Common myeloid progenitor, CD34-positive (primary cell): ENCODE measurements around the gene CDH13.

Source experiments
- CTCF ChIA-PET: fragments of 350-600 bp; sonication (Branson Sonifier 250); formaldehyde crosslinking; loops from one replicate; lab custom pipeline; 2021; ENCODE audit warnings: antibody characterized with exemption; lab: Charles Lee
- POLR2A ChIA-PET: fragments of 350-600 bp; sonication (Branson Sonifier 250); formaldehyde crosslinking; loops from one replicate; lab custom pipeline; 2021; ENCODE audit warnings: antibody characterized with exemption; lab: Charles Lee
- DNase-seq, 3 donors: peaks; one replicate each; pipeline versions ENCODE4 v3.0.0 to v3.0.0-alpha.2; 2013
- H3K27ac ChIP-seq, 2 experiments: 1 replicate in 1 of 2; 2 replicates in 1 of 2; pipeline ENCODE4 v1.7.0; 2013; ENCODE audit warnings: inconsistent platforms in 2 of 2, low read length in 2 of 2, mild to moderate bottlenecking in 2 of 2, low read depth in 1 of 2, moderate library complexity in 1 of 2; ENCODE audit not compliant: severe bottlenecking in 2 of 2, insufficient read depth in 1 of 2, poor library complexity in 1 of 2
- H3K27me3 ChIP-seq, 5 experiments: replicated peaks in 2 of 5; 1 replicate in 3 of 5; 2 replicates in 2 of 5; pipeline versions ENCODE4 v1.6.1 to v1.7.0; 2013; ENCODE audit warnings: low read length in 4 of 5, mild to moderate bottlenecking in 2 of 5, moderate library complexity in 2 of 5, inconsistent platforms in 1 of 5; ENCODE audit not compliant: insufficient read depth in 5 of 5, control insufficient read depth in 4 of 5
- H3K36me3 ChIP-seq, 4 experiments: 1 replicate in 2 of 4; 2 replicates in 2 of 4; pipeline versions ENCODE4 v1.6.1 to v1.7.0; 2013; ENCODE audit warnings: low read length in 3 of 4, control low read depth in 1 of 4, mild to moderate bottlenecking in 1 of 4; ENCODE audit not compliant: control insufficient read depth in 4 of 4, insufficient read depth in 4 of 4
- H3K4me1 ChIP-seq, 4 experiments: 1 replicate in 3 of 4; 2 replicates in 1 of 4; pipeline versions ENCODE4 v1.6.1 to v1.7.1; 2013; ENCODE audit warnings: low read length in 3 of 4, mild to moderate bottlenecking in 3 of 4, control low read depth in 1 of 4, inconsistent platforms in 1 of 4, moderate library complexity in 1 of 4; ENCODE audit not compliant: control insufficient read depth in 4 of 4, insufficient read depth in 4 of 4; ENCODE audit errors: control extremely low read depth in 1 of 4
- H3K4me3 ChIP-seq, 7 experiments: 1 replicate in 4 of 7; 2 replicates in 3 of 7; pipeline versions ENCODE4 v1.5.1 to v1.7.0; 2013; ENCODE audit warnings: mild to moderate bottlenecking in 7 of 7, low read length in 6 of 7, moderate library complexity in 6 of 7, inconsistent platforms in 2 of 7, low read depth in 2 of 7, control low read depth in 1 of 7; ENCODE audit not compliant: insufficient read depth in 4 of 7, control insufficient read depth in 1 of 7; ENCODE audit errors: extremely low read depth in 1 of 7
- H3K9me3 ChIP-seq, 5 experiments: 1 replicate in 4 of 5; 2 replicates in 1 of 5; pipeline versions ENCODE4 v1.6.1 to v1.7.1; 2013; ENCODE audit warnings: low read length in 4 of 5, mild to moderate bottlenecking in 2 of 5, inconsistent platforms in 1 of 5, low read depth in 1 of 5, moderate library complexity in 1 of 5; ENCODE audit not compliant: control insufficient read depth in 4 of 5, insufficient read depth in 2 of 5; ENCODE audit errors: control extremely low read depth in 1 of 5
- WGBS: methylation state at CpG from one replicate; pipeline ENCODE4 v1.1.5; 2013; ENCODE audit not compliant: insufficient coverage; 5-methylcytosine and 5-hydroxymethylcytosine counted together

Gene CDH13

DNA sequence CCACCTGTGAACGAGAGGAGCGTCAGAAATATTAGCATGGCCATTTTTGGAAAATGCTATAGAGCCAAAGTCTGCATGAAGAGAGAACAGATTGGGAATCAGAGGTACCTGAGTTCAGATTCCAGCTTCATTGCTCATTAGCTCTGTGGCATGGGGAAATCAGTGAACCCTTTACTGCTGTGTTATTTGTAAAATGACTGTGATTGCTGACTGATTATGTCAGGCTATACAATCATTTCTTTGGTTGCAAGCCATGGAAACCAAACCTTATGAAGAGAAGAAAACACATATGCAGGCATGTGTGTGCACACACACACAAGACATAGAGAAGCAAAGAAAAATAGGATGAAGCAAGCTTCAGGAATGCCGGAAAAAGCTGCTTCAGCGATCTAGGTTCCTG, 1079.6 kb downstream of the CDH13 start:
- no peak overlapping the region for H3K4me3 ChIP-seq
- no peak for DNase-seq

DNA sequence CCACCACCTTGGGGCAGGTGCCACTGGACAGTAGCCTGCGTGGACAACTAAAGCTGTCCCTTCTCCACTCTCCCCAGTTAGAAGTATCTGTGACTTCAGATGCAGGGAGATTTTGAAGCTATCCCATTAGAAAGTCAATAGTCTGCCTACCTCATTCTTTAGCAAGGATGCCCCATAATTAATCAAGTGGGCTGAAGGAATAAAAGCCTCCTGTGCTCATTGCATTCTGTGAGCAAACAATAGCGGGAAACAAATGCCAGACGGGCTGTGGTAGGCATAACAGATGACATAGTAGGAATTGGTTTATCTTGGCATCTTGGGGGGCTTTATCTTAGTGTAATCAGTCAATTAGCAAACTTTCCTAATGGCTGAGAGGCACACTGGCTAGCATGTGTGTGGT, 1084.3 kb downstream of the CDH13 start:
- POLR2A ChIA-PET = no interaction called here
- Histone ChIP-seq H3K27ac (no peak overlapping the region), H3K27me3 (peaks cover 0 to 4% (median 0%) of the 10 kb centered on the region in 5 experiments), H3K9me3 (no peaks in the 10 kb centered on the region), H3K4me3 (no peak overlapping the region), H3K36me3 (no peaks in the 10 kb centered on the region), H3K4me1 (no peaks in the 10 kb centered on the region)
- CTCF ChIA-PET = no interaction called here
- no peak for DNase-seq
- 84% methylated on average over 3 of the region's 3 CpGs for WGBS

More for the DNA sequence above, 1079.6 kb downstream of the CDH13 start:
- 100% methylated on average over 2 of the region's 4 CpGs for WGBS
- POLR2A ChIA-PET = no interaction called here
- Histone ChIP-seq H3K27ac (no peak overlapping the region), H3K4me1 (no peaks in the 10 kb centered on the region), H3K27me3 (peaks cover 0 to 8% (median 0%) of the 10 kb centered on the region in 5 experiments), H3K9me3 (peaks cover 0 to 1% (median 0%) of the 10 kb centered on the region in 5 experiments), H3K36me3 (no peaks in the 10 kb centered on the region)
- CTCF ChIA-PET = no interaction called here

DNA sequence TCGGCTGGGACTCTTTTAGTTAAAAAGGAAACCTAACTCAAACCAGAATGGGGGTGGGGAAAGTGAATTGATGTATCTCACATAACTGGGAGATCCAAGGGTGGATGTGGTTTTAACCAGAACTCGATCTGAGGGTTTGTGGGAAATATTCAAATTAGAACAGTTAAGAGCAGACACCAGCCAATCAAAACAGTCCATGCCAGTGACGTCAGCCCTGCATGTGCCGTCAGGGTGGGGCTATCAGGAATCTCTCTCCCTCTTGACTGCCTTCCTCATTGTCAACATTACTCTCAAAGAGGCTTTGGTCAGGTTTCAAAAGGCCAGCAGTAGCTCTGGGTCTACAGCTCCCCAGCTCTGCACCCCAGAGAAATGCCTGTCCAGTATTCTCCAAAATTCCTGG, 1086.8 kb downstream of the CDH13 start:
- Histone ChIP-seq H3K27me3 (peaks cover 0 to 2% (median 0%) of the 10 kb centered on the region in 5 experiments), H3K9me3 (no peaks in the 10 kb centered on the region), H3K36me3 (no peaks in the 10 kb centered on the region), H3K4me3 (no peak overlapping the region), H3K4me1 (no peaks in the 10 kb centered on the region), H3K27ac (no peak overlapping the region)
- WGBS = 94% methylated on average over 4 of the region's 4 CpGs
- ChIA-PET POLR2A (no interaction called here), CTCF (no interaction called here)
- no peak for DNase-seq

DNA sequence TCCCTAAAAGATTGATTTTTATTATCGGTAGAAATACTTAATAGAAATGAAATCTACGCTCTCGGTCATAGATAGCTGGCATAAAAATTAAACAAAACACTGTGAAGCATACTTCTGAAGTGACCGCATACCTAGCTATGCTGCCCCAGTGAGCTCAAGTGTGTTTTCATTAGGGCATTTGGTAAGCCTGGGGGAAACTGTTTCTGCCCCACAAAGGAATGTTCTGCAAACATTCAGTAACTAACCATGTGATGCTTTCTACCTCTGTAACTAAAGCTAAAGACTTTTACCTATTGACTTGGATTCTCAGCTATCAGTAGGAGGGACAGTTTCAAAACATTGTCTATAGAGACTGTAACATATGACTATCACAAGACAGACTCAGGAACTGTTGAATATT, 1087.5 kb downstream of the CDH13 start:
- CTCF ChIA-PET = no interaction called here
- H3K27ac ChIP-seq = no peak overlapping the region

DNA sequence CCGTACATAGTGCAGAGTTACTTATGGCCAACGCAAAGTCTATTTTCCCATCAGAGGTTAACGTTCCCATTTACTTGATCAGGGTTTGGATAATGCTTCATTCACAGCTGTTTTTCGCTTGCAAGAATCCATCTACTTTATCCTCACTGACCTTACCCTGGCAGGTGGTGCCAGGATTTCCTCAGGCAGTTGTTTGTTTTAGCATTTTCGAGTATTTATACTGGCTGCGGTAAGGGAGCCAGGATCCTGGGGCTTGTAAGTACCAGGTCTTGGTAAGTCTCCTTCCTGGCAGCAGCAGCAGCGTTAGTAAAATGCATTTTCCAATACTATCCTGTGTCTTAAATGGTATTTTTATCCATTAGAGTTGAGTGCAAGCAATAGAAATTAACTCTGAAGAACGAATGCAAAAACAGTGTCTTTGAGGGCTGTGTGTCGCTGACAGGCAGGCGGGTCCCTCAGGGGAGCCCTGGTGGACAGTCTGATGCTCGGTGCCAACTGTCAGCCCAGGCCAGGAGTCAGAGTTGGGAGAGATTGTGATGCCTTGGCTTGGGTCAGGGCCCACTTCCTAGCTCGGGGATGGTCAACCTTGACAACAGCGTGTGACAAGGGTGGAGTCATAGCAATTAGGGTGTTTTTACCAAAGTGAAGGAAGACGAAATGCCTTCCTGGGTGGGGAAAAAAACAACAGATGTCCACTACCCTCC, 1088.6 kb downstream of the CDH13 start:
- no peak for DNase-seq
- Histone ChIP-seq H3K36me3 (no peaks in the 10 kb centered on the region), H3K4me3 (no peak overlapping the region), H3K27me3 (peaks cover 0 to 2% (median 0%) of the 10 kb centered on the region in 5 experiments), H3K27ac (no peak overlapping the region), H3K9me3 (no peaks in the 10 kb centered on the region), H3K4me1 (no peaks in the 10 kb centered on the region)
- 89% methylated on average over 10 of the region's 14 CpGs for WGBS
- ChIA-PET CTCF (no interaction called here), POLR2A (no interaction called here)

More for the DNA sequence above, 1087.5 kb downstream of the CDH13 start:
- POLR2A ChIA-PET = no interaction called here
- H3K4me1 ChIP-seq = no peaks in the 10 kb centered on the region
- peaks cover 0 to 2% (median 0%) of the 10 kb centered on the region in 5 experiments for H3K27me3 ChIP-seq
- no peaks in the 10 kb centered on the region for H3K9me3 ChIP-seq
- WGBS = 100% methylated on average over 4 of the region's 4 CpGs
- no peaks in the 10 kb centered on the region for H3K36me3 ChIP-seq
- H3K4me3 ChIP-seq = no peak overlapping the region
- DNase-seq = no peak

DNA sequence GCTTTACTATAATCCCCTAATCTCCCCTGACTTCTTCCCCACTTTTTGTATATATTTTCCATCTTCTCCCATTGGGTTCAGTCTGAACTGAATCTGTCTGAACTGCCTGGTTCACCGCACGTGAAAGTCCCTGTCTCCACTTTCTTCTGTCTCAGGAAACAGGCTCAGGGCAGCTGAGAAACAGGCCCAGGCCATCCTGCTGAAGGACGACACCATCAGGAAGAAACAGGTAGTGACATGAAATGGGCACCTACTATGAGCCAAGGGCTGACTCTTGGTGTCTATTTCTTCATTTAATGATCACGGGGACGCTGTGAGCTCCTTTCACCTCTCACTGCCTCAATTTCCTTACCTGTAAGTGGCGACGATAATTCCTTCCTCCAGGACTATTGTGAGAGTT, 1090.5 kb downstream of the CDH13 start:
- H3K27ac ChIP-seq = no peak overlapping the region
- H3K4me3 ChIP-seq = no peak overlapping the region
- H3K4me1 ChIP-seq = no peaks in the 10 kb centered on the region
- DNase-seq = no peak
- CTCF ChIA-PET = no interaction called here
- no peaks in the 10 kb centered on the region for H3K36me3 ChIP-seq
- POLR2A ChIA-PET = no interaction called here
- no peaks in the 10 kb centered on the region for H3K9me3 ChIP-seq
- 94% methylated on average over 4 of the region's 7 CpGs for WGBS
- H3K27me3 ChIP-seq = peaks cover 0 to 2% (median 0%) of the 10 kb centered on the region in 5 experiments

DNA sequence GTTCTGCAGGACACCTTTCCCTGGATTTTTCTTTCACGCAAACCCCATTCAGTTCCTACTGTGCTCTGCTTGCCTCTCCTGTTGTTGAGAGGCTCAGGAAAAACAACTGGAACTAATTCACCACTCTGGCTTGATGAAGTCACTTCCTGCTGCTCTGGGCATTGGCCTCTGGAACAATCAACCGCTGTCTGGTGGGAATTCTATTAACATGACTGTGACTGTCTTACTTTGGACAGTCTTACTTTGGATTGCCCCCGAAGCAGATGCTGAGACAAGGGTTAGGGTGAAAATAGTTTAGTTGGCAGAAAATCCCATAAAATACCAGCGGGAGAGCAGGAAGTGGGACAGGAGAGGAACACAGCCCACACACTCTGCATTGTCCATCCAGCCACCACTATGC, 1091.0 kb downstream of the CDH13 start:
- Histone ChIP-seq H3K4me1 (no peaks in the 10 kb centered on the region), H3K36me3 (no peaks in the 10 kb centered on the region), H3K4me3 (no peak overlapping the region), H3K9me3 (no peaks in the 10 kb centered on the region), H3K27ac (no peak overlapping the region), H3K27me3 (peaks cover 0 to 2% (median 0%) of the 10 kb centered on the region in 5 experiments)
- DNase-seq = no peak
- ChIA-PET POLR2A (no interaction called here), CTCF (no interaction called here)
- WGBS = 84% methylated on average over 4 of the region's 4 CpGs
